Spleen (tissue), 11 donors: ENCODE results near the gene ASB6. TPM values are rescaled to one million over a fixed set of nuclear protein-coding genes. Genes with fewer than 3 reads are reported as not detected.
A peak's percentile ranks its signal among the peaks of the same experiment; 100 is the strongest.

Experiments
- DNase-seq: peaks from one replicate; pipeline ENCODE4 v3.0.0-alpha.2; 2020
- H3K27ac ChIP-seq, 8 donors: fragments of 200-600 bp; sonication (generic) in 7 of 8; 1 replicate in 4 of 8; 2 replicates in 4 of 8; pipeline versions ENCODE4 v1.5.0 to v1.8.0; 2016 to 2021; ENCODE audit warnings: inconsistent platforms in 4 of 8, mild to moderate bottlenecking in 4 of 8, moderate library complexity in 1 of 8
- H3K27me3 ChIP-seq, 7 donors: fragments of 200-600 bp; sonication (generic) in 6 of 7; replicated peaks in 1 of 7; 1 replicate in 4 of 7; 2 replicates in 3 of 7; pipeline versions ENCODE4 v1.5.0 to v1.8.0; 2016 to 2021; ENCODE audit warnings: inconsistent platforms in 3 of 7, mild to moderate bottlenecking in 1 of 7
- H3K36me3 ChIP-seq, 6 donors: fragments of 200-600 bp; sonication (generic) in 5 of 6; 1 replicate in 4 of 6; 2 replicates in 2 of 6; pipeline versions ENCODE4 v1.5.0 to v1.8.0; 2016 to 2021; ENCODE audit warnings: inconsistent platforms in 2 of 6
- H3K4me1 ChIP-seq, 6 donors: fragments of 200-600 bp; sonication (generic) in 5 of 6; 1 replicate in 3 of 6; 2 replicates in 3 of 6; pipeline versions ENCODE4 v1.5.0 to v1.8.0; 2016 to 2021; ENCODE audit warnings: inconsistent platforms in 3 of 6
- H3K4me3 ChIP-seq, 8 donors: fragments of 200-600 bp; sonication (generic) in 7 of 8; 1 replicate in 4 of 8; 2 replicates in 4 of 8; pipeline versions ENCODE4 v1.5.0 to v1.8.0; 2016 to 2021; ENCODE audit warnings: inconsistent platforms in 4 of 8, mild to moderate bottlenecking in 4 of 8, moderate library complexity in 2 of 8
- H3K9me3 ChIP-seq, 8 donors: fragments of 200-600 bp; sonication (generic) in 7 of 8; 1 replicate in 4 of 8; 2 replicates in 4 of 8; pipeline versions ENCODE4 v1.5.0 to v1.8.0; 2016 to 2021; ENCODE audit warnings: inconsistent platforms in 4 of 8
- CTCF ChIP-seq, 11 experiments: fragments of 200-600 bp in 7 of 11; fragments of 450-650 bp in 4 of 11; sonication (generic) in 4 of 11; IDR thresholded peaks in 8 of 11; conservative IDR thresholded peaks in 3 of 11; 1 replicate in 7 of 11; 2 replicates in 4 of 11; pipeline versions ENCODE4 v1.4.0 to v1.8.0; 2016 to 2021; ENCODE audit warnings: antibody characterized with exemption in 11 of 11, inconsistent platforms in 4 of 11, mild to moderate bottlenecking in 1 of 11
- POLR2A ChIP-seq, 3 donors: fragments of 450-650 bp; IDR thresholded peaks; one replicate each; pipeline ENCODE4 v1.5.1; 2017; ENCODE audit warnings: antibody characterized with exemption in 3 of 3, mild to moderate bottlenecking in 1 of 3
- POLR2AphosphoS5 ChIP-seq, 3 donors: sonication (generic); formaldehyde crosslinking; IDR thresholded peaks; one replicate each; pipeline ENCODE4 v1.5.1; 2017; ENCODE audit warnings: antibody characterized with exemption in 3 of 3
- WGBS, 5 donors: extraction: QIAGEN DNeasy Blood & Tissue Kit in 3 of 5; methylation state at CpG; one replicate each; pipeline versions ENCODE4 v1.1.5 to v1.1.7; 2013 to 2018; 5-methylcytosine and 5-hydroxymethylcytosine counted together
- intact Hi-C: fragments of 100-400 bp; cut with DNase I; formaldehyde crosslinking; loops from one replicate; pipeline ENCODE4 v1.15.0; 2023; ENCODE audit warnings: low total_unique reads
- polyA plus RNA-seq, 3 donors: library from polyadenylated mRNA; stranded (reverse); fragments of 200-250 nt; gene quantifications; one replicate each; pipeline ENCODE4 v1.2.1, GENCODE V29; 2013
- total RNA-seq, 7 donors: library from RNA; depleted of rRNA in 3 of 7; stranded (reverse); fragments of >200 nt in 3 of 7; fragmentation: NEBNext Ultra II Directional in 4 of 7; extraction: Animal tissue kit (Norgen Biotek cat#: 25700) in 4 of 7; gene quantifications; one replicate each; pipeline versions ENCODE4 v1.1.0 to v1.2.1, GENCODE V29; 2016 to 2021
- donor health status: healthy with polysubstance abuse.
- donor health status: DM: no; HTN: no; CAD: no; lungs with moderate emphysema.
- donor health status: DM: no; HTN: no; CAD: no.
- donor health status: Bipolar disorder and iron deficiency.
- donor health status: healthy.
- donor health status: DM: no; HTN: no; CAD: no.
- donor health status: DM: yes; HTN: yes; CAD: no.

Gene ASB6
- total and polyA plus RNA-seq, 10 donors: 11.5 to 30.8 (median 21.3) TPM

- H3K27me3 ChIP-seq: no peaks in the 10 kb centered on the region
- H3K4me3 ChIP-seq: no peak overlapping the region
- H3K36me3 ChIP-seq: peaks cover 0 to 92% (median 52%) of the 10 kb centered on the region in 6 donors
- 71 to 88% (median 84%) methylated on average over 13 of the region's 13 CpGs for WGBS, 5 donors
- peaks cover 20 to 95% (median 67%) of the 10 kb centered on the region in 6 donors for H3K4me1 ChIP-seq
- H3K27ac ChIP-seq: peak overlapping the region in 1 of 8 donors; percentile 8
- no peak for DNase-seq
- TF ChIP-seq CTCF (IDR thresholded peaks at IDR 0.05 in 8 of 11, conservative IDR thresholded peaks at IDR 0.05 in 3 of 11) (no peak), POLR2A (IDR thresholded peaks at IDR 0.05) (no peak), POLR2AphosphoS5 (IDR thresholded peaks at IDR 0.05) (peak in 1 of 3 donors; percentile 8)
- H3K9me3 ChIP-seq: no peaks in the 10 kb centered on the region
- intact Hi-C loops: no loop called here
Observed at GRCh38 chr9:129632460-129632859, 9.5 kb downstream of the ASB6 start.

GRCh38 chr9:129631674-129632129, 10.2 kb downstream of the ASB6 start:
- TF ChIP-seq POLR2AphosphoS5 (IDR thresholded peaks at IDR 0.05): peak in 1 of 3 donors; percentile 25
- TF ChIP-seq POLR2A (IDR thresholded peaks at IDR 0.05): no peak
- no peak for TF ChIP-seq CTCF (IDR thresholded peaks at IDR 0.05 in 8 of 11, conservative IDR thresholded peaks at IDR 0.05 in 3 of 11)
- no peak overlapping the region for H3K4me3 ChIP-seq
- intact Hi-C loops: no loop called here
- no peaks in the 10 kb centered on the region for H3K9me3 ChIP-seq
- H3K27me3 ChIP-seq: no peaks in the 10 kb centered on the region
- 73 to 90% (median 80%) methylated on average over 19 of the region's 19 CpGs for WGBS, 5 donors
- DNase-seq: no peak
- H3K36me3 ChIP-seq: peaks cover 0 to 84% (median 45%) of the 10 kb centered on the region in 6 donors
- H3K27ac ChIP-seq: peak overlapping the region in 2 of 8 donors; percentile 18 to 97
- peaks cover 26 to 95% (median 71%) of the 10 kb centered on the region in 6 donors for H3K4me1 ChIP-seq

- Histone ChIP-seq H3K4me3 (peak overlapping the region in 1 of 8 donors; percentile 1), H3K27me3 (no peaks in the 10 kb centered on the region), H3K4me1 (peaks cover 26 to 95% (median 71%) of the 10 kb centered on the region in 6 donors), H3K9me3 (no peaks in the 10 kb centered on the region), H3K27ac (peak overlapping the region in 2 of 8 donors; percentile 18 to 97), H3K36me3 (peaks cover 0 to 78% (median 40%) of the 10 kb centered on the region in 6 donors)
- WGBS, 5 donors: 81 to 85% (median 83%) methylated on average over 21 of the region's 21 CpGs
- DNase-seq: no peak
- intact Hi-C loops: no loop called here
- peak in 1 of 3 donors; percentile 31 for TF ChIP-seq POLR2AphosphoS5 (IDR thresholded peaks at IDR 0.05)
- TF ChIP-seq POLR2A (IDR thresholded peaks at IDR 0.05): no peak
- TF ChIP-seq CTCF (IDR thresholded peaks at IDR 0.05 in 8 of 11, conservative IDR thresholded peaks at IDR 0.05 in 3 of 11): no peak
Observed at GRCh38 chr9:129630967-129631673, 10.8 kb downstream of the ASB6 start.

GRCh38 chr9:129629251-129629820, 12.6 kb downstream of the ASB6 start:
- Histone ChIP-seq H3K27me3 (no peaks in the 10 kb centered on the region), H3K4me3 (peak overlapping the region in 4 of 8 donors; percentile 11 to 86 (median 83)), H3K9me3 (no peaks in the 10 kb centered on the region), H3K4me1 (peaks cover 37 to 95% (median 77%) of the 10 kb centered on the region in 6 donors), H3K36me3 (peaks cover 0 to 61% (median 22%) of the 10 kb centered on the region in 6 donors), H3K27ac (peak overlapping the region in 7 of 8 donors; percentile 27 to 97 (median 94))
- no peak for TF ChIP-seq POLR2AphosphoS5 (IDR thresholded peaks at IDR 0.05)
- TF ChIP-seq POLR2A (IDR thresholded peaks at IDR 0.05): no peak
- TF ChIP-seq CTCF (IDR thresholded peaks at IDR 0.05 in 8 of 11, conservative IDR thresholded peaks at IDR 0.05 in 3 of 11): no peak
- 67 to 85% (median 71%) methylated on average over 8 of the region's 8 CpGs for WGBS, 5 donors
- intact Hi-C loops: no loop called here
- no peak for DNase-seq
